Measurements from ENCODE around the gene SVBP. TPM values are rescaled to one million over a fixed set of nuclear protein-coding genes. Genes with fewer than 3 reads are reported as not detected.

SVBP gene
- total RNA-seq, 3 donors from 2014 or later (not counting 1 experiment from before 2014, with no cell fraction given) = 13.8 to 16.1 (median 15.2) TPM

GRCh38 chr1:42765269-42765668 is 51.9 kb downstream of the SVBP start:
- Histone ChIP-seq H3K9me3 (ENCODE audit: control insufficient read depth, insufficient read depth, low read length) (no peaks in the 10 kb centered on the region), H3K27me3 (ENCODE audit: control insufficient read depth, insufficient read depth, low read length) (no peaks in the 10 kb centered on the region), H3K4me1 (ENCODE audit: control insufficient read depth, insufficient read depth, low read length) (peaks cover 18% of the 10 kb centered on the region), H3K36me3 (ENCODE audit: control insufficient read depth, insufficient read depth, low read length) (no peaks in the 10 kb centered on the region), H3K27ac (ENCODE audit: low read length) (no peak overlapping the region), H3K4me3 (ENCODE audit: low read length) (no peak overlapping the region)
- WGBS (ENCODE audit: insufficient coverage) = 73% methylated on average over 6 of the region's 7 CpGs
- H3K4me3 Mint-ChIP-seq = no peak overlapping the region
- H3K4me1 Mint-ChIP-seq = peaks cover 9 to 21% of the 10 kb centered on the region in 2 donors
- H3K27ac Mint-ChIP-seq = no peak overlapping the region
- no peaks in the 10 kb centered on the region for H3K27me3 Mint-ChIP-seq (ENCODE audit: low read depth in 2 of 2)
- TF ChIP-seq CTCF (IDR thresholded peaks at IDR 0.05) = no peak
- no peaks in the 10 kb centered on the region for H3K36me3 Mint-ChIP-seq
- H3K9me3 Mint-ChIP-seq = no peaks in the 10 kb centered on the region
- intact Hi-C loops (cut with micrococcal nuclease) = loop anchor here (5.0 kb wide), 1 partner anchor 83 kb away; the partner anchor contains the start of gene YBX1
- ATAC-seq (no peak), DNase-seq (no peak)

DNA sequence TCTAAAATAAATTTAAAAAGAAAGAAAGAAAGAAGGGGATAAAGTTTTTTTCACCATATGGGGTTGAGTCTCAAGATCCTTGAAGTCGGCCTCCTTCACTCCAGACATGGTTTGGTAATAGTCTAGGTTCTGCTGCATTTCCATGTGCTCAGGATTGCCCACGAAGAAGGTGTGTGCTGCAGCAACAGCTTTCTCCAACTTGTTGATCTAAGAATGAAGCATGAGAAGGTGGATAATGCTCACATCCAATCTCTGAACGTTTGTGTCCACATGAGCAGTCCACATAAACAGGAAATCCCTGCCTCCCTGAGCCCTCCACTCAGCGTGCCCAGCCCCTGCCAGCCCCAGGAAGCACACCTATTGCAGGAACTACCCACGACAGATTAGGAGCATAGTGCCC is 54.9 kb downstream of the SVBP start:
- Histone ChIP-seq H3K4me3 (ENCODE audit: low read length) (no peak overlapping the region), H3K27me3 (ENCODE audit: control insufficient read depth, insufficient read depth, low read length) (no peaks in the 10 kb centered on the region), H3K36me3 (ENCODE audit: control insufficient read depth, insufficient read depth, low read length) (peaks cover 20% of the 10 kb centered on the region), H3K27ac (ENCODE audit: low read length) (no peak overlapping the region), H3K4me1 (ENCODE audit: control insufficient read depth, insufficient read depth, low read length) (peaks cover 15% of the 10 kb centered on the region), H3K9me3 (ENCODE audit: control insufficient read depth, insufficient read depth, low read length) (no peaks in the 10 kb centered on the region)
- no peak for TF ChIP-seq CTCF (IDR thresholded peaks at IDR 0.05)
- Mint-ChIP-seq H3K36me3 (peaks cover 1% of the 10 kb centered on the region), H3K27ac (no peak overlapping the region), H3K9me3 (no peaks in the 10 kb centered on the region), H3K27me3 (ENCODE audit: low read depth in 2 of 2) (no peaks in the 10 kb centered on the region), H3K4me3 (no peak overlapping the region), H3K4me1 (peaks cover under 1 to 5% of the 10 kb centered on the region in 2 donors)
- DNase-seq (no peak), ATAC-seq (no peak)
- WGBS (ENCODE audit: insufficient coverage) = 61% methylated on average over 5 of the region's 5 CpGs
- intact Hi-C loops (cut with micrococcal nuclease) = no loop called here

- Mint-ChIP-seq H3K27ac (no peak overlapping the region), H3K4me1 (peaks cover 5 to 7% of the 10 kb centered on the region in 2 donors), H3K9me3 (no peaks in the 10 kb centered on the region), H3K4me3 (no peak overlapping the region), H3K36me3 (peaks cover 6% of the 10 kb centered on the region), H3K27me3 (ENCODE audit: low read depth in 2 of 2) (no peaks in the 10 kb centered on the region)
- DNase-seq (no peak), ATAC-seq (no peak)
- Histone ChIP-seq H3K36me3 (ENCODE audit: control insufficient read depth, insufficient read depth, low read length) (peaks cover 25% of the 10 kb centered on the region), H3K9me3 (ENCODE audit: control insufficient read depth, insufficient read depth, low read length) (no peaks in the 10 kb centered on the region), H3K27ac (ENCODE audit: low read length) (no peak overlapping the region), H3K4me3 (ENCODE audit: low read length) (no peak overlapping the region), H3K27me3 (ENCODE audit: control insufficient read depth, insufficient read depth, low read length) (no peaks in the 10 kb centered on the region), H3K4me1 (ENCODE audit: control insufficient read depth, insufficient read depth, low read length) (peaks cover 15% of the 10 kb centered on the region)
- no peak for TF ChIP-seq CTCF (IDR thresholded peaks at IDR 0.05)
- WGBS (ENCODE audit: insufficient coverage) = 100% methylated on average over 3 of the region's 4 CpGs
- intact Hi-C loops (cut with micrococcal nuclease) = no loop called here
Observed at GRCh38 chr1:42761567-42761966, 55.6 kb downstream of the SVBP start.

DNA sequence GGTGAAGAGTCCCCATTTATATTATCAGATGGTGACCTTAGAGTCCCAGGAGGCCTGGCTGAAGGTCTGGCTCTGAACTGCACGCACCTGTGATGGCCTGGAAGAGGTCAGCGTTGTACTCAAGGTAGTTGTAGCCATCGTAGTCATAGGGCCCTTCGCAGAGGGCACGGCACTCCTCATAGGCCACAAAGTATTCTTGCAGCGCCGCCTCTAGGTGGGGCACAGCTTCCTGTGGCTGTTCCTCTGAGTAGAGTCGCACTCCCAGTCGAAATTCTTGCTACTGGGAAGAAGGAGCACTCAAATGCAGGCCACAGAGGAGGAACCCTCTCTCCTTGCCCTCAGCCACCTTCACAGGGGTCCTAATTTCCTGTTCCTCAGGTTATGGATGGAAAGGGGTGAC is 58.1 kb downstream of the SVBP start:
- Mint-ChIP-seq H3K27me3 (ENCODE audit: low read depth in 2 of 2) (no peaks in the 10 kb centered on the region), H3K27ac (no peak overlapping the region), H3K9me3 (no peaks in the 10 kb centered on the region), H3K4me1 (peaks cover 5 to 13% of the 10 kb centered on the region in 2 donors), H3K36me3 (peaks cover 20% of the 10 kb centered on the region), H3K4me3 (no peak overlapping the region)
- no peak for TF ChIP-seq CTCF (IDR thresholded peaks at IDR 0.05)
- Histone ChIP-seq H3K27me3 (ENCODE audit: control insufficient read depth, insufficient read depth, low read length) (no peaks in the 10 kb centered on the region), H3K4me1 (ENCODE audit: control insufficient read depth, insufficient read depth, low read length) (no peaks in the 10 kb centered on the region), H3K9me3 (ENCODE audit: control insufficient read depth, insufficient read depth, low read length) (no peaks in the 10 kb centered on the region), H3K4me3 (ENCODE audit: low read length) (no peak overlapping the region), H3K27ac (ENCODE audit: low read length) (no peak overlapping the region), H3K36me3 (ENCODE audit: control insufficient read depth, insufficient read depth, low read length) (peaks cover 45% of the 10 kb centered on the region)
- 71% methylated on average over 9 of the region's 9 CpGs for WGBS (ENCODE audit: insufficient coverage)
- ATAC-seq (no peak), DNase-seq (no peak)
- intact Hi-C loops (cut with micrococcal nuclease) = no loop called here

Measured in natural killer cell (primary cell).